NCI-H526 treated with DMSO at 0.1 percent for 48 hours (cell line): ENCODE data around the gene DERL2.

Source experiments
- DNase-seq: peaks from one replicate; lab custom pipeline; 2025; lab: John Stamatoyannopoulos, UW

The DERL2 gene

DNA sequence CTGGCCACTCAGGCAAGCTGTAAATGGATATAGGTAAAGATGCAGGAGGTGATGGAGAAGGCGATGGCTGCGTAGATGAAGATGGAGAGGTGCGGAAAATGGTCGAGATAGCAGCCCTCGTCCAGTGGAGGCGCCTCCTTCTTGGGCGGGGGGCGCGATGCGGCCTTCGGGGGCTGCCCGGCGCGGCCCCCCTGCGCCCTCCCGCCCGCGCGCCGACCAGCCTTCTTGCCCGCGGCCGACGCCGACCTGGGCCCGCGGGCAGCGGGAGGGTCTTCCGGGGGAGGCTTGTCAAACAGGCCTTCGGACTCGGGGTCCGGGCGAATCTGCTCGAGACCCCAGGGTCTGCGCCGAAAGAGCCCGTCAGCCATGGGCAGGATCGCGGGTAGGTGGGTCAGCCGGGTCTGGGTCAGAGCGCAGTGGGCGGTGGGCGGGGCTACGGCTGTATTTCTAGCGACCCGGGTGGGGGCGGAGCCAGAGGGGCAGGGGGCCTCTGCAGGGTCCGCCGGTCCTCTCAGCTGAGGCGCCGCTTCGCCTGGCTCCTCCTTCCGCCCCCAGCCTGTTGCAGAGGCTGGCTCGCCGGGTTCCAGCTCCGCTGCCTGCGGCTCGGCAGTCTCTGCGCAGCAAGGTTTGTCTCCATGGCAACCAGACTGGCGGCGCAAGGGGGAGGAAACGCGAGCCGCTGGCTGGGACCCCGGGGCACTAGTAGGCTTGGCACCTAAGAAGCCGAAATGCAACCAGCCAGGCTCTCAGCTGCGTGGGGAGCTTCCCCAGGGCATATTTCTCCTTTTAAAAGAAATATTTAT is 14.8 kb upstream of the DERL2 start:
- peak; percentile 58 for DNase-seq

- DNase-seq, result no peak
Observed at GRCh38 chr17:5500247-5500588, 14.2 kb upstream of the DERL2 start.

DNA sequence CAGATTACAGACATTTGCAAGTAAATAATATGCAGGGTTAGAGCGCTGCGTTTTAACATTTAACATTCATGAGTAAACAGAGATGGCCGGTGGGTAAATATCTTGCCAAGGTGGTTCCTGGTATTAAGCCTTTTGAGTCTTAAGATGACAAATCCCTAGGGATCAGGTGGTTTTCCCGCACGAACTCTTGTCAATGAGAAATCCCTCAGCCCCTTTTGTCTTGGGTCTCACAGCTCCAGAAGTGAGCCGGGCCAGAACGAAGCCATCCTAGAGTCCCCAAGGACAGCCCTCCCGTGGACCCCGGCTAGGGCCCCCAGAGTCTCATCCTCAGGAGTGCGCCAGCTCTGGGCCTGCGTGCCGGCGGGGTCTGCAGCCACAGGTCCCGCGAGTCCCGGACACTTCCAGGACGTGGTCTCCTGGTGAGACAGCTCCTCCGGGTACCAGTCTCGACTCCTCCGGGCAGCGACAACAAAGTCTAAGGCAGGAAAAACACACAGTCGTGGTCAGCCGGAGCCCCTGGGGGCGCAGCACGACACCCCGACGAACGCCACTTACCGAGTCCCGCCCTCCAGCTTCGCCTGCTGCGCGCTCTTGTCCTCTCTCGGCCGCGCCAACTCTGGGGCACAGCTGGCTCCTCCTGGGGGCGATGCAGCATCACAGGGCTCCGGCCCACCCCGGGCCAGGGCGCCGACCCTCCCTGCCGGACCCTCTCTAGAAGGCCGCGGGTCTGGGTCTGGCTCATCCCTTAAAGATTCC is 13.7 kb upstream of the DERL2 start:
- no peak for DNase-seq

GRCh38 chr17:5492970-5493369 is 7.0 kb upstream of the DERL2 start:
- DNase-seq, result no peak

- DNase-seq, result no peak
Observed at GRCh38 chr17:5488752-5489151, 2.8 kb upstream of the DERL2 start.

GRCh38 chr17:5486206-5487124 is 487 bp upstream of the DERL2 start, which contains the start of gene MIS12:
MIS12 (plus strand) TSS chr17:5486566; CDS start chr17:5488863, 2,297 bp downstream.
- peak; percentile 90 for DNase-seq

GRCh38 chr17:5481451-5481850 is 4.5 kb downstream of the DERL2 start:
- no peak for DNase-seq

DNA sequence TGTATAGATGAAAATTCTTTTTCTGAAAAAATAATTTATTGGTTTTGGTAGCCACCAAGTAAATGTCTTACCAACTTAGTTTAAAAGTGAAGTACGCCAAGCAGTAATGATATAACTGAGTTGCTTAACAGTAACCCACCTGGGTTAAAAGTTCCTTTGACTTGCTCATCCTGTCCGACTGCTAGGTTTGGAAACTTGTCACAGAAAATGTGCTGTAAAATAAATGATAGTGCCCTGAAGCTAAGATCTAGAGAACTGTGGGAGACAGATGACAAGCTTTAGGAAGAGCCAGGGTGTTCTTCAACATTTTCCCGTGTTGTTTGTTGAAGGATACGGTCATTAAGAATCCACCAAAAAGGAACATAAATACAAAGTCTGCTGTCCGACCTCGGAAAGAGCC is 5.0 kb downstream of the DERL2 start:
- no peak for DNase-seq

DNA sequence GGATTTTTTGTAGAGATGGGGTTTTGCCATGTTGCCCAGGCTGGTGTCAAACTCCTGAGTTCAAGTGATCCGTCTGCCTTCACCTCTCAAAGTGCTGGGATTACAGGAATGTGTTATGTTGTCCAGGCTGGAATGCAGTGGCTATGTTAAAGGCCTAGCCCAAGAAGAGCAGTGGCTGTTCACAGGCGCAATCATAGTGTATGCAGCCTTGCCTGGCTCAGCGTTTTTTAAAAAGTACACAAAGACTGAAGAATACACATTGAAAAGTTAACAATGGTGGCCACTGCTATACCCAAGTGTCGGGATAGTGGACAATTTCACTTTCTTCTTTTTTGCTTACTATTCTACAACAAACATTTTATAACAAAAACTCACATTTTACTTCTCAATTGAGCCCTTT is 7.0 kb downstream of the DERL2 start:
- DNase-seq, result no peak

- no peak for DNase-seq
Observed at GRCh38 chr17:5473906-5474305, 12.1 kb downstream of the DERL2 start.

- DNase-seq, result no peak
Observed at GRCh38 chr17:5472511-5472910, 13.5 kb downstream of the DERL2 start.

DNA sequence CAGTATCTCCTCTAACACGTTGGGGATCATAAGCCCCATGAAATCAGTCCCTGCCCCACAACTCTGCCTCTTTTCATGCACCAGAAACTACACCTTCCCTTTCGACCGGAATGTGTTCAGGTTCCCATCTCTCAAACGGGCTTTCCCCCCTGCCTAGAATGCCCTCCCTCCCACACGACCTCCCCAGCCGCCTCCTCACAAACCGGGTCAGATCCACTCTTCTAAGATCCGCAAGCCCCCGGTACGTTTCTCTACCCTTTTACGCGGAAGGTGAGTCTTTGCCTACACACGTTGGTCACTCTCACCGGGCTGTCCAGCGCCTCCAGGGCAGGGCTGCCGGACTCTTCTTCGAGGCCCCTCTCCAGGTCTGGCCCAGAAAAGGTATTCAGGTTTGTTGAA is 17.9 kb downstream of the DERL2 start:
- DNase-seq, result no peak

DNA sequence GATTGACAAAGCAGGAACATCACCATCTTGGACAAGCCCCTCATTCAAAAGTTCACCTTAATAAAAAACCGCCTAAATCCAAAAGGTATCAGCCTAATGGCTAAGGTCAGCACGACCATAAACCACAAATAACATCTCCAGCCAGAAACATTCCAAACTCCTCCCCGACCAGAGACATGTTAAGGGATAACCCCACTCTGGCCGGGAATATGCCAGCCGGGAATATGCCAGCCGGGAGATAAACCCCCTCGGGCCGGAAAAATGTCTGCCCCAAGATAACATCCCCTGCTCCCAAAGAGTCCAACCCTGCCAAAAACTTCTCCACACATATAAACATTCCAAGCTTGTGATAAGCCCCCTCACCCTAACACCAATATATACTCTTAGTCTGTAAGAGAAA is 18.6 kb downstream of the DERL2 start:
- DNase-seq, result no peak

- no peak for DNase-seq
Observed at GRCh38 chr17:5466295-5466694, 19.7 kb downstream of the DERL2 start.

- no peak for DNase-seq
Observed at GRCh38 chr17:5464717-5465507, 21.1 kb downstream of the DERL2 start.

- no peak for DNase-seq
Observed at GRCh38 chr17:5446786-5447185, 39.2 kb downstream of the DERL2 start.

DNA sequence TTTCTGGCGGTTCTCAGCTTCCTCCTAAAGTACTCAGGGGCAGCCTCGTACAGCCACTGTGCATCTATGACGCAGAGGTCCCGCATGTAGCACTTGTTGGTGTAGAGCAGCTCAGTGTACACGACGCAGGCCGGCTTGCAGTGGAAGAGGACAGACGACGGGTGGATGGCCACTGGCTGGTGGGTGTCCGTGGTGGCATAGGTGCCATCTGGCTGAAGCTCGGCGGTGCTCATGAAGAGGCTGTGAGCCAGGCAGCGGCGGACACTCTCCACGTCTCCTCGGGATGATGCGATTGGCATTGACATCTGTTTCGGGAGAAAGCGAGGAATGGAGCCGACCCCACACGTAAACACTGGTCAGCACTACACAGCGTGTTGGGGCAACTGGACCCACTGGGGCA is 41.8 kb downstream of the DERL2 start:
- no peak for DNase-seq

DNA sequence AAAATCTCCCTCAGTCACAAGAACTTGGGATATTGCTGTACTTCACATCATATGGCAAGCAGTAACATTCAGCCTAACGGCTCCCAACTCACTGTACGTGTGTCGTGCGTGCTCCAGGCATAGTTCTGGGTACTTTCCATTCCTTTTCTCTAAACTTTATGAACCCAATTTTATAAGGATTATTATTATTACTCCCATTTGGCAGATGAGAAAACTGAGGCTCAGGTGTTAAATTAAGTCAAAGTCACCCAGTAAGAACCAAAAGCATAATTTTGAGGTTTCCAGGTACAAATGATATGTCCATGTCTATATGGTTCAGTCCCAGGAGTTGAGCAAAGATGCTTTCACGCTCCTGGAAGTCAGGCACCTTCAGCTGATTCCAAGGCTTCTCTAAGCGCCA is 42.2 kb downstream of the DERL2 start:
- no peak for DNase-seq

- no peak for DNase-seq
Observed at GRCh38 chr17:5439446-5439764, 46.6 kb downstream of the DERL2 start.

GRCh38 chr17:5438716-5439445 is 47.1 kb downstream of the DERL2 start, which contains the start of gene C1QBP:
C1QBP (minus strand) TSS chr17:5439155; CDS start chr17:5439073, 82 bp downstream.
- peak; percentile 74 for DNase-seq

DNA sequence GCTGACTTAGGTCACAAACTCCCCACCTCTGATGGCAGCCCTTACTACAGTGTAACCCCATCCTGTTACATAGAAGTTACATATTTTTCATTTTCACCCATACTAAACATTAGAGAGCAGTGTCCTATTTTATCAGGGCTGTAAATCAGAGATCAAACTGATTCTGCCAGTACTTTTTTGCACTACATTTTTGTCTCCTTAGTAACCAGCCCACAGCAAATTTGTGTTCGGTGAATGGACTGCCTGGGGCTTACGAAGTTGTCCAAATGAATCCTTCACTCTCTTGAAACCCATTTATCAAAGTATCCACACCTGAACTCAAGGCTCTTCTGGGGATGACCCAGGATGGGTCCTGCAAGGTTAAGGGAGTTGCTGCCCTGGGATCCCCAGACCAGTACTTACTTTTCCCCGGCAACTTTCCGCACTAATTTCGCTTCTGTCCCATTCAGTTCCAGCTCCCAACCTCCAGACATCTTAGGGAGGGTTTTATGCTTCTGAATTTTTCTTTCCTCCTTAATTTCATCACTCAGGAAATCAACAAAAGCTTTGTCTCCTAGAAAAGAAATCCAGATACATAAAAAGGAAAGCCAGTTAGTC is 48.2 kb downstream of the DERL2 start:
- DNase-seq, result no peak
